GM23338 (cell line): ENCODE measurements around the gene IFI6. TPM values are rescaled to one million over a fixed set of nuclear protein-coding genes. Genes with fewer than 3 reads are reported as not detected.

Experiments
- ATAC-seq: fragments of 200-7000 bp; cut with Tn5 transposase; 3 replicates; pipeline ENCODE4 v1.9.1; 2020
- DNase-seq: peaks from one replicate; pipeline ENCODE4 v3.0.0-alpha.2; 2015; ENCODE audit warnings: low spot score
- H2AFZ ChIP-seq: fragments of 200-600 bp; sonication (generic); 2 replicates; pipeline ENCODE4 v1.8.0; 2016; ENCODE audit warnings: antibody characterized with exemption, mild to moderate bottlenecking, moderate library complexity
- H3F3A ChIP-seq: fragments of 200-600 bp; sonication (generic); replicated peaks from 2 replicates; pipeline ENCODE4 v1.8.0; 2017; ENCODE audit warnings: antibody characterized with exemption, mixed run types, low read depth
- H3K27ac ChIP-seq: fragments of 200-600 bp; sonication (generic); 2 replicates; pipeline ENCODE4 v1.6.1; 2016; ENCODE audit warnings: low read depth
- H3K27me3 ChIP-seq: fragments of 200-600 bp; sonication (generic); 2 replicates; pipeline ENCODE4 v1.8.0; 2016; ENCODE audit warnings: mild to moderate bottlenecking, mixed run types, moderate library complexity; ENCODE audit not compliant: insufficient read depth
- H3K36me3 ChIP-seq: fragments of 200-600 bp; sonication (generic); 2 replicates; pipeline ENCODE4 v1.8.0; 2016; ENCODE audit warnings: mild to moderate bottlenecking; ENCODE audit not compliant: insufficient read depth
- H3K4me1 ChIP-seq: fragments of 200-600 bp; sonication (generic); 2 replicates; pipeline ENCODE4 v1.8.0; 2016; ENCODE audit warnings: mild to moderate bottlenecking, moderate library complexity; ENCODE audit not compliant: insufficient read depth
- H3K4me2 ChIP-seq: fragments of 200-600 bp; sonication (generic); 2 replicates; pipeline ENCODE4 v1.7.1; 2017; ENCODE audit warnings: mixed run types
- H3K4me3 ChIP-seq: fragments of 200-600 bp; sonication (generic); 2 replicates; pipeline ENCODE4 v1.6.1; 2016; ENCODE audit warnings: mixed run types
- H3K79me2 ChIP-seq: fragments of 200-600 bp; sonication (generic); replicated peaks from 2 replicates; pipeline ENCODE4 v1.8.0; 2017; ENCODE audit warnings: mild to moderate bottlenecking; ENCODE audit not compliant: insufficient read depth
- H3K9me2 ChIP-seq: fragments of 200-600 bp; sonication (generic); 2 replicates; pipeline ENCODE4 v1.8.0; 2017; ENCODE audit not compliant: insufficient read depth
- H4K20me1 ChIP-seq: fragments of 200-600 bp; sonication (generic); replicated peaks from 2 replicates; pipeline ENCODE4 v1.8.0; 2017; ENCODE audit warnings: mild to moderate bottlenecking; ENCODE audit not compliant: insufficient read depth
- H3K27ac Mint-ChIP-seq: 2 replicates; pipeline ENCODE4 v1.8.0; 2020; ENCODE audit warnings: inconsistent platforms, mild to moderate bottlenecking, moderate library complexity, mixed read lengths
- H3K27me3 Mint-ChIP-seq: 3 replicates; pipeline ENCODE4 v1.8.0; 2022; ENCODE audit warnings: low read depth, mild to moderate bottlenecking, moderate library complexity, mixed read lengths, inconsistent platforms; ENCODE audit not compliant: insufficient read depth, poor library complexity
- H3K36me3 Mint-ChIP-seq: 3 replicates; pipeline ENCODE4 v1.8.0; 2021; ENCODE audit warnings: low read depth, mild to moderate bottlenecking, inconsistent platforms, moderate library complexity, mixed read lengths
- H3K4me1 Mint-ChIP-seq: 3 replicates; pipeline ENCODE4 v1.8.0; 2020; ENCODE audit warnings: mild to moderate bottlenecking, inconsistent platforms, mixed read lengths
- H3K4me3 Mint-ChIP-seq: 3 replicates; pipeline ENCODE4 v1.8.0; 2021; ENCODE audit warnings: moderate library complexity, mild to moderate bottlenecking, inconsistent platforms, mixed read lengths
- H3K9me3 Mint-ChIP-seq: 3 replicates; pipeline ENCODE4 v1.8.0; 2020; ENCODE audit warnings: moderate library complexity, mild to moderate bottlenecking, inconsistent platforms, mixed read lengths
- EZH2 ChIP-seq: fragments of 200-600 bp; sonication (generic); IDR thresholded peaks from one replicate; pipeline ENCODE4 v1.8.0; 2017; ENCODE audit warnings: antibody characterized with exemption, mild to moderate bottlenecking, low read depth; ENCODE audit not compliant: unreplicated experiment
- EZH2phosphoT487 ChIP-seq: fragments of 200-600 bp; sonication (generic); IDR thresholded peaks from one replicate; pipeline ENCODE4 v1.8.1; 2018; ENCODE audit warnings: antibody characterized with exemption; ENCODE audit not compliant: unreplicated experiment
- JUNB ChIP-seq: IDR thresholded peaks from one replicate; pipeline ENCODE4 v1.6.1; 2016; ENCODE audit warnings: antibody characterized with exemption; ENCODE audit not compliant: unreplicated experiment
- ZNF331 ChIP-seq: fragments of 250-450 bp; sonication (Bioruptor Pico); IDR thresholded peaks from 2 replicates; pipeline ENCODE4 v1.5.0; 2020; ENCODE audit warnings: low read depth, mild to moderate bottlenecking, moderate library complexity
- polyA plus RNA-seq: library from polyadenylated mRNA; unstranded; fragments of >200 nt; fragmentation: Nextera tagmentation; extraction: Ambion mirVana; gene quantifications from 2 replicates; pipeline ENCODE4 v1.2.1, GENCODE V29; 2016
- total RNA-seq: library from RNA; depleted of rRNA; stranded (reverse); fragments of >200 nt; shearing (Covaris generic); gene quantifications from 2 replicates; pipeline ENCODE4 v1.2.3, GENCODE V29; 2014
- TF ChIP-seq, protein P1 (sequence below): IDR thresholded peaks from one replicate; pipeline ENCODE4 v1.6.1; 2018; ENCODE audit warnings: antibody characterized with exemption; ENCODE audit not compliant: unreplicated experiment

The IFI6 gene
- total and polyA plus RNA-seq, 2 experiments from 2014 or later = 6.3 to 16.0 TPM

DNA sequence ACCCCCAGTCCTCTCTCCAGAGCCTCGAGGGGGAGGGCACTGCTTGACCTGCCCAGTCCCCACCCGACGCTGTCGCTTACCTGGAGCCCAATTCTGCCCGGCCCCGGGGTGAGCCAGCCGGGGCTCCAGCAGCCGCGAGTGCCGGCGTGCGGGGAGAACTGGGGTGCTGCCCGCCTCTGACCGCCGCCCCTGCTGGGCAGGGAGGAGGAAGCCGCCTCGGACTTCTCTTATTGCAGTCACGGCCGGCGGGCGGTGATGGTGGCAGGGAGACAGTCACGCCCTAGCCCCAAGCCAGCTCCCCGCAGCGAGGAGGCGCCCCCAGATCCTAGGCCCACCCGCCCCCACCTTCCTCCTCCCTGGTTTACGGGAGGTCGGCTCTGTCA, 37.0 kb downstream of the IFI6 start, which contains the start of gene FGR:
Gene FGR (minus strand): TSS at position 201 of the 383 bp plus-strand sequence. CDS start 11,269 bp downstream, outside the sequence.
- Mint-ChIP-seq H3K4me3 (peak within 1 kb of the TSS; percentile 71), H3K36me3 (no peaks in the 10 kb centered on the region), H3K4me1 (peaks cover 18% of the 10 kb centered on the region), H3K27me3 (peaks cover 45% of the 10 kb centered on the region), H3K9me3 (no peaks in the 10 kb centered on the region), H3K27ac (no peak within 1 kb of the TSS)
- Histone ChIP-seq H3F3A (peaks cover 5% of the 10 kb centered on the region), H3K9me2 (no peaks in the 10 kb centered on the region), H2AFZ (peak within 1 kb of the TSS; percentile 100), H4K20me1 (no peaks in the 10 kb centered on the region), H3K27me3 (peaks cover 43% of the 10 kb centered on the region), H3K36me3 (no peaks in the 10 kb centered on the region), H3K79me2 (no peaks in the 10 kb centered on the region), H3K27ac (no peak within 1 kb of the TSS), H3K4me2 (peak within 1 kb of the TSS; percentile 84), H3K4me3 (peak within 1 kb of the TSS; percentile 70), H3K4me1 (peaks cover 4% of the 10 kb centered on the region; the same call in 1 of the 2 replicates)
- ATAC-seq (peak; percentile 48), DNase-seq (peak; percentile 44)
- TF ChIP-seq ZNF331 (CRISPR knock-in tag) (no peak), JUNB (no peak)

DNA sequence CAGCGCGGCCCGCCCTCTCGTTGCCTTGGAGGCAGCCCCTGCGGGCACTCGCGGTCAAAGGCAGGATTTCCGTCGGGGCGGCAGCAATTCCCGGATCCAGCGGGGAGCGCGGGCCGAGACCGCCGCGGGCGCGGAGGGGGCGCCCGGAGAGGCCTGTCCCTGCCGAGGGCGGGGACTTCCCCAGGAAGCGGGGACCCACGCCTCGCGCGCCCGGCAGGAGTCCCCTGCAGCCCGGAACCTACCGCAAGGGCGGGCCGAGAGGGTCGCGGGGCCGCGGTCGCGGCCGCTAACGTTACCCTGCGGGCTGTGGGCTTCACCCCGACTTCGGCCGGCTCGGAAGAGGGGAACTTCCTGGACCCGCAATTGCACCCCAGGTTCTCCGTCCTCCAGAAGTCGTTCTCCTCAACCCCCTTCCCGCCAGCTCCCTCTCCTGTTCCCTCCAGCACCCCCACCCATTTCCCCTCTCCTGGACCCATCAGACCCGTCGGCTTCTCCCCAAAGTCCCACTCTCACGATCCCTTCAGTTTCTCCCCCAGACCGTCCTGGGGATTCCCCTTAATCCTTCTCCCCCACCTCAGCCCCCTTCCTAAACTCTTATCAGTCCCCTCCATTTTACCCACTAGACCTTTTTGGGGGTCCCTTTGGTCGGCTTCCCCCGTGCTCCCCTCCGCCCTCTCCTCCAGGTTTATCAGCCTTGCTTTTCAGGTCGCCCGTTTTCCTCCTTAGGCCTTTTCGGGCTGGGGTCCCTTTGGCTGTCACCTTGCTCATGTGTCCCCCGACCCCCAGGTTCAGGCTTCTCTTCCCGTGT, 37.6 kb downstream of the IFI6 start:
- no peak overlapping the region for H3K27ac ChIP-seq
- no peaks in the 10 kb centered on the region for H3K9me3 Mint-ChIP-seq
- H3K4me1 ChIP-seq = peaks cover 8% of the 10 kb centered on the region; the same call in 1 of the 2 replicates
- peaks cover 22% of the 10 kb centered on the region for H3K4me1 Mint-ChIP-seq
- H3K79me2 ChIP-seq = no peaks in the 10 kb centered on the region
- H3K4me3 ChIP-seq = peak overlapping the region; percentile 70
- no peaks in the 10 kb centered on the region for H3K36me3 Mint-ChIP-seq
- H3K9me2 ChIP-seq = no peaks in the 10 kb centered on the region
- peaks cover 41% of the 10 kb centered on the region for H3K27me3 Mint-ChIP-seq
- H3K27me3 ChIP-seq = peaks cover 43% of the 10 kb centered on the region
- TF ChIP-seq, protein P1, sequence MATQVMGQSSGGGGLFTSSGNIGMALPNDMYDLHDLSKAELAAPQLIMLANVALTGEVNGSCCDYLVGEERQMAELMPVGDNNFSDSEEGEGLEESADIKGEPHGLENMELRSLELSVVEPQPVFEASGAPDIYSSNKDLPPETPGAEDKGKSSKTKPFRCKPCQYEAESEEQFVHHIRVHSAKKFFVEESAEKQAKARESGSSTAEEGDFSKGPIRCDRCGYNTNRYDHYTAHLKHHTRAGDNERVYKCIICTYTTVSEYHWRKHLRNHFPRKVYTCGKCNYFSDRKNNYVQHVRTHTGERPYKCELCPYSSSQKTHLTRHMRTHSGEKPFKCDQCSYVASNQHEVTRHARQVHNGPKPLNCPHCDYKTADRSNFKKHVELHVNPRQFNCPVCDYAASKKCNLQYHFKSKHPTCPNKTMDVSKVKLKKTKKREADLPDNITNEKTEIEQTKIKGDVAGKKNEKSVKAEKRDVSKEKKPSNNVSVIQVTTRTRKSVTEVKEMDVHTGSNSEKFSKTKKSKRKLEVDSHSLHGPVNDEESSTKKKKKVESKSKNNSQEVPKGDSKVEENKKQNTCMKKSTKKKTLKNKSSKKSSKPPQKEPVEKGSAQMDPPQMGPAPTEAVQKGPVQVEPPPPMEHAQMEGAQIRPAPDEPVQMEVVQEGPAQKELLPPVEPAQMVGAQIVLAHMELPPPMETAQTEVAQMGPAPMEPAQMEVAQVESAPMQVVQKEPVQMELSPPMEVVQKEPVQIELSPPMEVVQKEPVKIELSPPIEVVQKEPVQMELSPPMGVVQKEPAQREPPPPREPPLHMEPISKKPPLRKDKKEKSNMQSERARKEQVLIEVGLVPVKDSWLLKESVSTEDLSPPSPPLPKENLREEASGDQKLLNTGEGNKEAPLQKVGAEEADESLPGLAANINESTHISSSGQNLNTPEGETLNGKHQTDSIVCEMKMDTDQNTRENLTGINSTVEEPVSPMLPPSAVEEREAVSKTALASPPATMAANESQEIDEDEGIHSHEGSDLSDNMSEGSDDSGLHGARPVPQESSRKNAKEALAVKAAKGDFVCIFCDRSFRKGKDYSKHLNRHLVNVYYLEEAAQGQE = no peak
- peak; percentile 86 for TF ChIP-seq EZH2
- TF ChIP-seq EZH2phosphoT487 = peak; percentile 9
- no peaks in the 10 kb centered on the region for H3K36me3 ChIP-seq
- H3K4me3 Mint-ChIP-seq = peak overlapping the region; percentile 71
- H3K4me2 ChIP-seq = peak overlapping the region; percentile 84
- ATAC-seq (peak; percentile 50), DNase-seq (peak; percentile 61)
- peaks cover 5% of the 10 kb centered on the region for H3F3A ChIP-seq
- H2AFZ ChIP-seq = peak overlapping the region; percentile 100
- no peak overlapping the region for H3K27ac Mint-ChIP-seq
- no peaks in the 10 kb centered on the region for H4K20me1 ChIP-seq
